Hepatic stellate cell (primary cell): ENCODE data around the gene FABP1.

Source experiments
- DNase-seq: peaks from one replicate; pipeline ENCODE4 v3.0.0; 2011; ENCODE audit warnings: low spot score

The FABP1 gene

GRCh38 chr2:88136817-88137216 is 9.0 kb upstream of the FABP1 start:
- no peak for DNase-seq

- DNase-seq = no peak
Measured at GRCh38 chr2:88133875-88134274, 6.0 kb upstream of the FABP1 start.

DNA sequence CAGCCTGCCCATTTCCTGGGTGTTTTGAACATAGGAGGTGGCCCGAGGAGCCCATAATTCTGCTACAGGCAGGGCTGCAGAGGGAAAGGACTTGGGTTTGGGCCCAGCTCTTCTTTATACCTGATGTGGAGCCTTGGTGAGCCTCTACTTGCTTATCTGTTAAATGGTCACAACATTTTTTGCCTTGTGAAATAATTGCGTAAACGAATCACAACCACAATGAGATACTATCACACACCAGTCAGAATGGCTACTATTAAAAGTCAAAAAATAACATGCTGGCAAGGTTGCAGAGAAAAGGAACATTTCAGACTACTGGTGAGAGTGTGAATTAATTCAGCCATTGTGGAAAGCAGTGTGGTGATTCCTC is 4.1 kb upstream of the FABP1 start:
- DNase-seq = no peak

DNA sequence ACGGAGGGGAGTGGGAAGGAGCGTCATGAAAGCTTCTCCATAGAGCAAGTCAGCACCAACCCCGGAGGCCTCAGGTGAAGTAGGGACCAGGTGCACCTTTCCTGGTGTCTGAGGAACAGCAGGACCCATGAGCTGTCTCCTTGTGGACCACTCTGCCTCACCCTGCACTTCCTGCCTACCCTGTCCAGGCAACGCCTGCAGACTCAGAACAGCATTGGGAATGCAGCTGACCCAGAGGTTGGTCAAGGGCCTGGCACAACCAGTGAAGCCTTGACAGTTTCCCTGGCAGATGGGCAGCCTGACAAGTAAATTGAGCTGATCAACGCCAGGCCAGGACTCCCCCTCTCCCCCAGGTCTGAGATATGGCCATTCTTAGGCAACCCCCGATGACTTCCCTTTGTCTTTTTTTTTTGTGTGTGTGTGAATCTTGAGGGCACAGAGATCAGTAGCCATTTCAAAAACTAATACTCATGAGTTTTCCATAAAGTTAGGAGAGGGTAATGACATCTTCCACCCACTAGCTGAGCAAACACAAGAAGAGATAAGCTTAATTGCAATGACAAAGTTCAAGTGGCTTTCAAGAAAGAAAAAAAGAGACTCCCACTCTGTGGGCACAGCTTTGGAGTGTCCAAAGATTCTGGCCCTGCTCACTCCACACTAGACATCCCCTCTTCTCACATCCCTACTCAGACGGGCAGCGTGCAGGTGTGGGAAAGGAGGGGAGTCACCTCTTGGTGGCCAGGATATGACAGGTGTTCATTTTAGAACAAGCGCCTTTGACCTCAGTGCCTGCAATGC is 3.5 kb upstream of the FABP1 start:
- no peak for DNase-seq

DNA sequence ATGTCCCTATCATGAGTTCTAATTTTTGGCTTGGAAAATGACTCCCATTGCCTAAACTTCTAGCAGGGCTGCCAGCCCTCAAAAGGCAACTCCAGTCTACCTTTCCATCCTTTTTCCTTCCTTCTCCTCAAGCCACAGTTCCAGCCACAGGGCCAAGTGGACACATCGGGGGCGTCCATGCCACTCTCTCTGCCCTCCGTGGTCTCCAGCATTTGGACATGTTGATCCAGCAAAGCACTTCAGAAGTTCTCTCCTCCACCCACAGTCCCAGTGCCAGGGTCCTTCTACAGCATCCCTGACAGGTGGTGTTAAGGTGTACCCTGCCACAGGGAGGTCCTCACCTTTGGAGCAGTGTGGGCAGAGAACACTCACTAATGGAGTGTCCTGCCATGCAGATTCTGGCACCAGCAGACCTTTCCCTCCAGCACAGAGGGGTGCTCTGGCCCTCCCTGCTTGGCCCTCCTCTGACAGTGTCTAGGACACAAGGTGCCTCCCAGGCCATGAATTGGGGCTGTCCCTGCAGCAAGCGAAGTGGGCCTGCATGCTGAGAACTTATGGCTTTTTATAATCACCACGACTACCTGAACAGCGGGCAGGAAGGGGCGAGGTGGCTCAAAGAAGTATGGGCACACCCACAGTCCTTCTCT is 1.6 kb upstream of the FABP1 start:
- DNase-seq = no peak

- DNase-seq = no peak
Measured at GRCh38 chr2:88128654-88129312, 921 bp upstream of the FABP1 start.

DNA sequence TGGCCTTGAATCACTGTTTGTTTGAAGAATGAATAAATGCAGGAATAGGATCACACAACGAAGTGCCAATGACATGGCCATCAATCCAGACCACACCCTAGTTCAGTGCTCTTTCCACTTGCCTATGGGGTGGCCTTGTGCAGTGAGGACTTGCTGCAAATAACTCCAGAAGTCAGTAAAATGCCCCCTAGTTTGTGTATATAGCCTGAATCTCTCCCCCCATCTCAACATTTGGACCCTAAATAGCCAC is 299 bp downstream of the FABP1 start:
- no peak for DNase-seq

DNA sequence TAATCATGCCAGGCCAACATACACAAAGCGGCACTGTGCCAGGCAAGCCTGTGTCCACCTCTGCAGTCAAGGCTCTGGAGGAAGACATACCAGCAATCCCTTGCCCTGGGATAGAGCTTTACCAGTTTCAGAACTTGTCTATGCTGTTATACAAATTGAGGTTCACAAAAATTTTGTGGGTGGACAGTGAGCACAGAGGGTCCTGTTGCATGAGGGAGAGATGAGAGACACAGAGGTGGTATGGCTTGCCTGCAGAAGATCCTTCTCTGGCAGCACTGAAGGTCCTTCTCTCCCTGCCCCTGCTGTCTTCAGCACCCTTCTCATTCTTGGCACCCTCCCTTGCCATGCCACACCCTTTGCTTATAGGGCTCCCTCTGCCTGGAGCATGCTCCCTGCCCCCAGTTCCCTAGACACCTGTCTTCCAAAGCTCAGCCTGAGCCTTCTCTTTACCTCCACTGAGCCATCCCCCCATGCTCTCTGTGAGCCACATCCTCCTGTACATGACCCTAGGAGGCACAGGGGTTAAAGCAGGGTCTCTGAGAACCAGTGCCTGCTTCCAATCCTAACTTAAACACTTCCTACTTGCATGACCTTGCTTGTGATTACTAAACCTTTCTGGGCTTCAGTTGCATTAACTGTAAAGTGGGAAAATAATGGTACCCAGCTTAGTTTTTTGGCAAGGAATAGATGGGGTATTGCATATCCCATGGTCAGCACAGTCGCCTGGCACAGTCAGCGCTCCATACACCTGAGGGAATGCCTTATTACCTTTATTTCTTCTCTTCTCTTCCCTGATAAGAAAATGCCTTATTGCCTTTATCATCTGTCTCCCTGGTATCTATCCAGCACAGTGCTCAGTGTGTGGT is 857 bp downstream of the FABP1 start:
- DNase-seq = no peak

- no peak for DNase-seq
Measured at GRCh38 chr2:88125924-88126771, 1.7 kb downstream of the FABP1 start.

DNA sequence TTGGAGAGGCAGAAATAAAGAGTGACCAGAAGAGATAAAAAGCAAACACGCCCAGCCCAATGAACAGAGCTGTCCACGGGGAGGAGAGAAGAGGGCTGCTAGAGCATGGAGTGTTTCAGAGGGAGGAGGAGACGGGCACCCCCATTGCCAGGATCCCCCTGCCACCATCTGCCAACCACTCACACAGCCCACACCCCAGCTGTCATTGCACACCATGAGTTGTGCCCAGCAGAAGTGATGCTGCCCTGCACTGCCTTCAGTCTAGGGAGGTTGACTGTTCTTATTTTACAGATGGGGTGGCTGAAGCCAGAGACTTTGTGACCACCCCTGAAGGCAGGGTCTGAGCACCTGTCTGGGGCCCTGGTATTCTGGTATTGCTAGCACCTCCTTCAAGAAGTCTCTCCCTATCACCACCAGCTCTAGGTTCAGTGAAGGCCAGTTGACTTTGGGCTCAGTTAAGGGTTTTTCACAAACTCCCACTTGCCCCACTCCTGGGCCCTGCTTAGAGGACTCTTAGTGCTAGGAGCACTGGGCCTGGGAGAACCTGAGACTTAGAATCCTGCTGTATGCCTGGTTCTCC is 2.4 kb downstream of the FABP1 start:
- DNase-seq = no peak

DNA sequence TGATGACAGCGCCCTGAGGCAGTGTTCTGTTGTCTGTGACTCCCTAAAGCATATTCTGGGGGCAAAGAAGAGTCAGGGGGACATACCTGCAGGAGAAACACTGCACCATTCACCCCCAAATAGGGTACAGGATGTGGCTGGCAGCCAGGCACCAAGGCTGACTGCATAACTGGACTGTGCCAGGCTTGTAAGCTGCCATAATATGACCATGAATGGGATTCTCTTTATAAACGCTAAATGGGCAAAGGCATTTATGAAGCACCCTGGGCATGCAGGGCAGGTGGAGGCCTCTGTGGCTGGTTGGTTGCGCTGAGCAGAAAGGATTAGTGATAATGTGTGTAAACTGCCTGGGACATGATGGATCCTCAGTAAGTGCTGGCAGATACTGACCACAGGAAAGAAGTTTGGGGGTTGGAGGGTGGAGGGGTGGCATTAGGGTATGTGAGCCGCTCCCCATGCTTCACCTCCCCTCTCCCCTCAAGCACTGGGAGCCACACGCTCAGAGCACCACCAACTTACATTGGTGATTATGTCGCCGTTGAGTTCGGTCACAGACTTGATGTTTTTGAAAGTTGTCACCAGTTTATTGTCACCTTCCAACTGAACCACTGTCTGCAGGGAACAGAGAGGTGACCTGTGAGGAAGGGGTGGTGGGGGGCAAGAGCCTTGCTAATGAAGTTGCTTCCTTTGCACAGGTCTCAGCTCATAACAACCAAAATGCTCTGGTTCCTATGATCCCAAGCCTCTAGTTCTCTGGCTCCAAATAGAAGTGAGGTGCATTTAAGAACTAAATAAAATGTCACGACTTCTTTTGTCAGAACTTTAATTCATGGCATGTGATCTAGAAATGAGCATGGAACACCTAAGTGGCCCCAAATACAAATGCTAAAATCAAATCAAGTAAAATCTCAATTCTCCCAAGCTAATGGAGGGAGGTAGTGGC is 3.6 kb downstream of the FABP1 start:
- no peak for DNase-seq

- DNase-seq = no peak
Measured at GRCh38 chr2:88123164-88123974, 4.5 kb downstream of the FABP1 start.

- DNase-seq = no peak
Measured at GRCh38 chr2:88122141-88122884, 5.5 kb downstream of the FABP1 start.

DNA sequence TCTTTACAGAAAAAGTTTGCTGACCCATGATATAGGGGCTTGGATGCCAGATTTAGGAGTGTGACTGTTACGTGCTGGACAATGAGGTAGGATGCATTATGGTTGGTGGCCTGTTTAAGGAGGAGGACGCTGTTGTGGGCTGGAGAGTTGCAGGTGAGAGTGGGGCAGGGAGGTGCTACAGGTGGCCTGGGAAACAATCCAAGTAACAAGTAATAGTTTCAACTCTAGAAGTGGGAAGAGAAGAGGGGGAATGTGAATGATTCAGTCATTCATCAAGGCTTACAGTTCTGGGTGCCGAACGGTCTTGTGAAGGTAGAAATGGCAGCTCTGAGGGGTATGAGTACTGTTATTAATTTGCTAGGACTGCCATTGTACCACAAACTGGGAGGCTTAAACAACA is 6.2 kb downstream of the FABP1 start:
- DNase-seq = no peak

DNA sequence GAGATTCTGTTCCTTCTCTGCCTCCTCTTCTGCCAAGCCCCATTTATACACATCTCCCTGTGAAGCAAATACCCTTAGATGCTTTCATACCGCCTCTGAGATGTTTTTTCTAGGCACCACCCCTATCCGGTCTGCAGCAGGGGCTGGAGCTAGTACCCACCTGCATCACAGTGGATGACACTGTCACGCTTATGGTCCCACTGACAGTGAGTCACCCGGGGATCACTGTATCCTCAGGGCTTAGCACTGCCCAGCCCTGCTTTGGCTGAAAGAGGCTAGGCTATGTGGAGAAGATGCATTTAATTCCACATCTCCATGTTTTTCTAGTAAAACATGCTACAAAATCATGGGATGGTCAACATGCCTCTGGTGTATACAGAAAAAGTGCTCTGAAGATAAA is 9.9 kb downstream of the FABP1 start:
- no peak for DNase-seq

GRCh38 chr2:88116669-88117432 is 11.0 kb downstream of the FABP1 start:
- no peak for DNase-seq

DNA sequence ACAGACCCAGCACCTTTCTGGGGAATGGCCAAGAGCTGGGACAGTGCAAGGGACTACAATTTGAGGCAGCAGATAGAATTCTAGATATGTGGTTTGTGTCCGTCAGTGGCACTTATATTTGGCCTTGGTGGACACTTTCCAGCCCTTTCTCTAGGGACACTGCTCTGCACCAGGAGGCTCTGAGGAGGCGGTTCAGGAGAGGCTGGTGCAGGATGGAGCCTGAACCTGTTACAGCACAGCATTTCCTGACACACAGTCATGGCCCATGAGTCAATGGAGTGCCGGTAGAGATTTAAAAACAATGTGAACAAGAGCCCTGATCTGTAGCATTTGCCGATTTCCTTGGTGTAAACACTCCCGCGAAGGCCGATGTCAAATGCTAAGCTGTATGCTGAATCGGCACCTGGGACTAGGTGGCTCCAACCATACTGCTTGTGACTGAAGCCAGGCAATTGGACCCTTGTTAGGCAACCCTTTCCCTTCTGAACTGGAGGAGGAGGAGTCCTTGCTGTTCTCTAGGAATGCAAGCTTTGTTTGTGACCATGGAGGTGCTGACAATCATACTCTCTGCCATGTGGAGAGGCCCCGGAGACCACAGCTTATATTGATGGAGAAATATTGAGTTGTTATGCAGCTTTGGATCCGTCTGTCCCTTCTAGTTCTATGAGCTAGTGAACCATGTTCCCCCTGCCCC is 11.9 kb downstream of the FABP1 start:
- no peak for DNase-seq
